HUDEP-2 (cell line): ENCODE results near the gene MDFIC.
"Not testable (repeated sequence)": the region's sequence is repeated elsewhere in the genome, so short reads cannot be mapped to it uniquely, and the experiment has no call there.

Experiments
- DNase-seq, 76 experiments: peaks; one replicate each; lab custom pipeline; 2025; ENCODE audit not compliant: unreplicated experiment in 76 of 76; lab: John Stamatoyannopoulos, UW

The MDFIC gene, protein sequence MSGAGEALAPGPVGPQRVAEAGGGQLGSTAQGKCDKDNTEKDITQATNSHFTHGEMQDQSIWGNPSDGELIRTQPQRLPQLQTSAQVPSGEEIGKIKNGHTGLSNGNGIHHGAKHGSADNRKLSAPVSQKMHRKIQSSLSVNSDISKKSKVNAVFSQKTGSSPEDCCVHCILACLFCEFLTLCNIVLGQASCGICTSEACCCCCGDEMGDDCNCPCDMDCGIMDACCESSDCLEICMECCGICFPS

DNA sequence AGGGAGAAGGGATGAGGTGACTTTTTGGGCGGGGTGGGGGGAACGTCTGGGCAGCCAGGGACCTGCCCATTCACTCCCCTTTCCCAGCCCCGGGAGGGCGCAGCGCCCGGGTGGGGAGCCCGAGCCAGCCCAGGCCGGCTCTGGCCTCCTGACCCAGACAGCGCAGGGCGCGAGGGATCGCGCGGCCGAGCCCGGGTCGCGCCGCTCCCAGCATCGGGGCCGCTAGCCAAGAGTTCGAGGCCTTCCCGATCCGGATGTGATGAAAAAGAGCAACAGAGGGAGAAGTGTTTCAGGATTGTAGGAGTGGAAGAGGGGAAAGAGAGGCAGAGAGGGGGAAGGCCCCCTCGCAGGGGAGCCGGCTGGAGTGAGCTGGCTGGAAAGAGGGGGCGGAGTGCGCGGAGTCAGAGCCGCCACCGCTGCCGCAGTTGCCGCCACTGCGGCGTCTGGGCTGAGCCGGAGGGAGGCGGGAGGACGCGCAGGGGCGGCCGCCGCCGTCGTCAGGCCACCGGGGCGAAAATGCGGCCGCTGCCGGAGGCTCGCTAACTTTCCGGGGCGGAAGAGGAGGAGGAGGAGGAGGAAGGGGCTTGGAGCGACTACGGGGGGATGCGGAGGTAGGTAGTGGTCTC, at the start of gene MDFIC:
Gene MDFIC, plus strand, starts transcription at position 69 of the 626 bp plus-strand sequence. CDS start 940 bp downstream, outside the sequence.
- no peak for DNase-seq

DNA sequence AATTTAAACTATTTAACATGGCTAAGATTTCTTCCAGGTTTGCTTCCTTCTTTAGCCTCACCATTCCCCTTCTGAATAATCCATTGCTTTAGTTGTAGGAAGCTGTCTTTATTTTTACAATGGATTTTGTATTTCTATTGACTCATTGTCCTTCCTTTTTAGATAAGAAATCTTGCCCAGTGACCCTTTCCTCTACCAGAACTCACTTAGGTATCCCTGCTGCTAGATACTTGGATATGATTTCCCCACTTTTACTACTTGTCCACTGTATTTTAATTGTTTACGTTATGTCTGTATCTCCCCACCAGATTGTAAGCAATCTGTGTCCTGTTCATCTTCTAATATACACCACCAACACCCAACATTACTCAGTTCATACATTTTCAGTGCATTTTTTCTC, 47.7 kb upstream of the MDFIC start:
- DNase-seq: no peak

DNA sequence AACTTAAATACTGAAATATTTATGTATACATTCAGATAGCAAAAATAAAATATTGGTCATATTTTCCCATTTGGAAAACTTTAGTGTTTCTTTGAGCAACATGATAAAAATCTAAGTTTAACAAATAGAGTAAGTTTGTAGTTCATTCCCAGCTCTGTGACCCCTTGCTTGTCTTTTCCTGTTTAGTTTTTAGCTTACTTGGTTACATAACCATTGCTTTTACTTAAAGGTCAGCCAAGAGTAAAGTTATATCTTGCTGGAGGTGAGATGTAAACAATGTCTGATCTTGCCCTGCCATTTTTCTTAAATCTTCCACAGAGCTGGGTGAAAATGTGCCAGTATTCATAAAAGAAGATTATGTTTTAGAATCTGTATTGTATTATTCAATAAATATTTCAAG, 46.7 kb upstream of the MDFIC start:
- no peak for DNase-seq

DNA sequence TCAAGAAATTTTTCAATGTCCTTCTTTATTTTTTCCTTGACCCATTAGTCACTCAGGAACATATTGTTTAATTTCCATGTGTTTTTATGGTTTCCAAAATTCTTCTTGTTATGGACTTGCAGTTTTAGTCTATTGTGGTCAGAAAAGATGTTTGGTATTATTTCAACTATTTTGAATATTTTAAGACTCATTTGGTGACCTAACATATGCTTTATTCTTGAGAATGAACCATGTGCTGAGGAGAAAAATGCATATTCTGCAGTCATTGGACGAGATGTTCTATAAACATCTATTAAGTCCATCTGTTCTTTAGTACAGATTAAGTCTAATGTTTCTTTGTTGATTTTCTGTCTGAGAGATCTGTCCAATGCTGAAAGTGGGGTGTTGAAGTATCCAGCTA, 42.3 kb upstream of the MDFIC start:
- DNase-seq: no peak

DNA sequence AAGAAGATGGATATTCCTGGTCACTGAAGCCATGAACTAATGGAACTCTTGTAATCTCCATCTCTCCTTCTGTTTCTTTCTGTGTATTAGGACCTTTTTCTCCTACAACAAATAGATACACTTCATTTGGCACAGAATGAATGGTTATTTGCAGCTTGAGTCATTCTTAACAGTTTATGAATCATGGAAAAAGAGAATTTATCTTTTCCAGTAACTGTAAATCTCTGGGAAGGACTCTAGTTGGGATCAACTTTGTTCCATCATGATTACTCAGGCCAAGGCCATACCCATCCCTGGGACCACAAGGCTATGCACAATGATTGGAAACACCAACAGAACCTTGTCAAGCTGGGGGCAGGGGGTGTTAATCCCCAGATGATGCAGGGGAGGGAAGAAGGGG, 36.1 kb upstream of the MDFIC start:
- DNase-seq: no peak

DNA sequence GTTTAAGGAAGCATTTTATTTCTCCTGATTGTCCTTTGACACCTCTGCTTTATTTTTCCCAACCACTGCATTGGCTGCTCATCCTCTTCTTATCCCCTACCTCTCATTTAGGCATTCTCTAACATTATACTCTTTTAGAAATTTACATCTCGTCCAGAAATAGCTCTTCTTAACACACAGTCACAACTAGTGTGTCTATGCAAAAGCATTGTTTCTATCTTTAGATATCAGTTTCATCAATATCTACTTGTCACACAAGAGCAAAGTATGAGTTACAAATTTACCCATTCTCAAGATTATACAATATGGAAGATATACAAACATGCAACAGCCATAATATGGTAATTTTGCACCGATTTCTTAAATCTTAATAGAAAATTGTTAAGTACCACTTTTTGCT, 35.7 kb upstream of the MDFIC start:
- no peak for DNase-seq

DNA sequence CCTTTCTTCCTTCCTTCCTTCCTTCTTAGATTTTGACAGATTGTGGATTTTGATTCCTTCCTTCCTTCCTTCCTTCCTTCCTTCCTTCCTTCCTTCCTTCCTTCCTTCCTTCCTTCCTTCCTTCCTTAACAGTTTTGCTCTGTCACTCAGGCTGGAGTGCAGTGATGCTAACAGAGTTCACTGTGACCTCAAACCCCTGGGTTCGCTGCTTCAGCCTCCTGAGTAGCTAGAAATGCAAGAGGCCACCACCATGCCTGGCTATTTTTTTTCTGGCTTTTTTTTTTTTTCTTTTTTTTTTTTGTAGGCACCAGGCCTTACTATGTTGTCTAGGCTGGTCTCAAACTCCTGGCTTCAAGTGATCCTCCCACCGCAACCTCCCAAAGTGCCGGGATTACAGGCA, 32.8 kb upstream of the MDFIC start:
- not testable (repeated sequence) for DNase-seq

DNA sequence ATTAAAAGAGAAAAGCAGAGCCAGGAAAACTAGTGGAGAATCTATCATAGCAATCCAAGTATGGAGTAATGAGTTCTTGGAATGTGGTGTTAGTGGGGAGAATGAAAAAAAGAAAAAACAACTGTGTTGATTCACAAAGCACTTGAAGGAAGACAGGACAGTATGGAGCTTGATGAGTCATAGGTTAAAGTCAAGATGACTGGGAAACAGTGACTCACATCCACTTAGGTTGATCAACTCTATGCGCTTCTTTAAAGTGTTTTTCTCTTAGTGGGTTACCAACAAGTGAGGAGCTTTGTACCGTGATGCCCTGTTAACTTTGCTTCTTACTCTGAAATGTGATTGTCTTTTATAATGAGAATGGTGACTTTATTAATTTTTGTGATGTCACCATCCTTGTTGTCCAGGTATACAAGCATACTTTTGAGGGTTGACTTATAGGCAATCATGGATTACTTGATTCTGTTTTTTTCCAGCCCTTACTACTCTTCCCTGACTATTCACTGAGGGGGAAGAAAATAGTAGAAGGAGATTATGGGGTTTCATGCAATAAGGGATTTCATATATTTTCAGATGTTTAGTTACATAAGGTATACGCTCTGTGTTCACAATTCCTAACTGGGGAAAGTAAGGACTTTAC, 32.1 kb upstream of the MDFIC start:
- DNase-seq: peak in 6 of 76 experiments; percentile 6 to 39 (median 16)

DNA sequence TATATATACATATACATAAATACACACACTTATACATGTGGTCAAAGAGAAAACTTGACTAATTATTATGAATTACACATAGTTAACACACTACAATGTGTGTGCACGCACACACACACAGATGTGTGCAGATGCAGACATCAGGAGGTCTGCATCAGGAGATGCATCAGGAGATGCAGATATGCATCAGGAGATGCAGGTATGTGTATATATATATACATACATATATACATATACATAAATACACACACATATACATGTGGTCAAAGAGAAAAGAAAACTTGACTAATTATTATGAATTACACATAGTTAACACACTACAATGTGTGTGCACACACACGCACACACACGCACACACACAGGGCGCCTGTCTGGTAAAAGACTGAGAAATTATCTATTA, 31.3 kb upstream of the MDFIC start:
- no peak for DNase-seq

DNA sequence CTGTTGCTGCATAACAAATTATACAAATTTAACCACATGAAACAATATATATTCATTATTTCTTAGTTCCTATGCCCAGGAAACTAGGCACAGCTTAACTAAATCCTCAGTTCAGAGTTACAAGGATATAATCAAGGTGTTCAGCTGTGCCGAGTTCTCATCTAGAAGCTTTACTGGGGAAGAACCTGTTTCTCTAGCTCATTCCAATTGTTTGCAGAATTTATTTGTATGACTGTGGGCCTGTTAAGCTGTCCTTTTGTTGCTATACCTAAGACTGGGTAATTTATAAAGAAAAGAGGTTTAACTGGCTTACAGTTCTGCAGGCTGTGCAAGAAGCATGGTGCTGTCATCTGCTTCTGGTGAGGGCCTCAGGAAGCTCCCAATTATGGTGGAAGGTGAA, 21.8 kb upstream of the MDFIC start:
- DNase-seq: no peak

DNA sequence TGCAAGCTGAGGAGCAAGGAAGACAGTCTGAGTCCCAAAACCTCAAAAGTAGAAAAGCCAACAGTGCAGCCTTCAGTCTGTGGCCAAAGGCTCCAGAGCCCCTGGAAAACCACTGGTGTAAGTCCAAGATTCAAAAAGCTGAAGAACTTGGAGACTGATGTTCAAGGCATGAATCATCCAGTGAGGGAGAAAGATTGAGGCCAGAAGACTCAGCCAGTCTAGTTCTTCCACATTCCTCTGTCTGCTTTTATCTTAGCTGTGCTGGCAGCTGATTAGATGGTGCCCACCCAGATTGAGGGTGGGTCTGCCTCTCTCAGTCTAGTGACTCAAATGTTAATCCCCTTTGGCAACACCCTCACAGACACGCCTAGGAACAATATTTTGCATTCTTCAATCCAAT, 20.1 kb upstream of the MDFIC start:
- peak in 1 of 76 experiments; percentile 2 for DNase-seq

DNA sequence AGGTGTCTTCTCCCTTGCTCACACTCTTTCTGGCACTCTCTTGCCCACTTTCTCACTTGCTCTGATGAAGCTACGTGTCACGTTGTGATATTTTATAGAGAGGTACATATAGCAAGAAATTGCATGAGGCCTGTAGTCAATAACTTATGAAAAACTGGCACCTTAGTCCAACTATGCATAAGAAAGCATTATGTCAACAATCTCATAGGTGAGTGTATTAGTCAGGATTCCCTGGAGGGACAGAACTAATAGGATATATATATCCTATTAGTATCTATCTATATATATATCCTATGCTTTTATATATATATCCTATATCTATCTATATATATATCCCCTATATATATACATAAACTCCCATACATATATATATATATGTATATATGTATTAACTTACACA, 18.8 kb upstream of the MDFIC start:
- no peak for DNase-seq

DNA sequence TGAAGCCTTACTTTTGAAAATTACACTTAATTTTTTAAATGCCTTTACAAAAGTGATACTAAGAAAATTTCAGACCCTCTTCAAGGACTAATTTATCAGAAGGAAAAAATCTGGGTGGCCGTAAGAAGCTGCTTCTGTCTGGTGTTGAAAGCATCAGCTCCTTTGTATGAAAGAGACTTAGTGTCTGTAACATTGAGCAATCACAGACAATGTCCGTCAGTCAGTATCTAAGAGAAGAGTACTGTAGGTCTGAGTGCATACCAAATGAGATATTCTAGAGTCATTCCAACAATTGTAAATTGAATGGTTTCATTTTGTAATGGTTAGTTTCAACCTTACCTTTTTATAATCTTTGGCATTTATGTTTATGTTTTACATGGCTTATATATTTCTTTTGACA, 11.1 kb upstream of the MDFIC start:
- no peak for DNase-seq

DNA sequence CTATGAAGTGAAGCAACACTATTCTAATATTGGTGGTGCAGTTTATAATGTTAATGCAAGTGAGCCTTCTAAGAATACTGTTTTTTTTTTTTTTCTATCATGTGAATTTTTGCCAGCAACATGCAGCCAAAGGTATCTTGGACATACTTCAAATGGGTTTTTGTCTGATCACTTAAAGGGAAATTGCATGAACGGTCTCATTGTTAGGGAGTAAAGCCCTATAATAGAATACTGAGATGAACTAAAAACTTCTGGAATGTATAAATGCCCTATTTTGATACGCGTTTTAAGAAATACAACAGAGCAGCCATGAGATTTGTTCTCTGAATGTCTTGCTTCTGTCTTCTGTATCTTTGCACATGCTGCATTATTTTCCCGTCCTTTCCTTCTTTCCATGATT, 10.5 kb upstream of the MDFIC start:
- no peak for DNase-seq

DNA sequence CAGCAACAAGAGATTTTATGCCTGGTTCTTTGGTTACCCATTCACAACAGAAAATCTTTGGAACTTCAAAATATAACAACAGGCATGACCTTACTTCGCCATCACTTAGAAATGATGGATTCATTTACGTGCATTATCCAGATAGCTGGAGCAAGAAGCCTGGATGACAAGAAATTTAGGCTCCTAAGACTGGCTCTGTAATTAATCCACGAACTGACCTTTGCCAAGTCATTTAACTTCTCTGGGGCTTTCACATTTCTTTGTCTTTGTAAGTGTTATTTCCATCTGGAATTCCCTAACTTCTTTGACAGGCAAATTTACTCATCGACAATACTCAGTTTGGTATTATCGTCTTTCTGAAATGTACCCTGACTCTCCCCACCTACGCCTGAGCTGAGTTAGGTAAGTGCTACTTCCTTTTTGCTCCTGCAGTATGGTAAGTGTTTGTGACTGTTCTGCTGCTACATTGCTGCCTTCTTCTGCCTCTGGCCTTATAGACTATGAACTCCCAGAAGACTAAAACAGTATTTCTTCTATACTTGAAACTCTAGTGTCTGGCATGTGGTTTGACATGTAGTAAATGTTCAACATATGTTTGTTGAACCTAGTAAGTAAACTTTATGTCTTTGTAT, 5.5 kb upstream of the MDFIC start:
- no peak for DNase-seq

DNA sequence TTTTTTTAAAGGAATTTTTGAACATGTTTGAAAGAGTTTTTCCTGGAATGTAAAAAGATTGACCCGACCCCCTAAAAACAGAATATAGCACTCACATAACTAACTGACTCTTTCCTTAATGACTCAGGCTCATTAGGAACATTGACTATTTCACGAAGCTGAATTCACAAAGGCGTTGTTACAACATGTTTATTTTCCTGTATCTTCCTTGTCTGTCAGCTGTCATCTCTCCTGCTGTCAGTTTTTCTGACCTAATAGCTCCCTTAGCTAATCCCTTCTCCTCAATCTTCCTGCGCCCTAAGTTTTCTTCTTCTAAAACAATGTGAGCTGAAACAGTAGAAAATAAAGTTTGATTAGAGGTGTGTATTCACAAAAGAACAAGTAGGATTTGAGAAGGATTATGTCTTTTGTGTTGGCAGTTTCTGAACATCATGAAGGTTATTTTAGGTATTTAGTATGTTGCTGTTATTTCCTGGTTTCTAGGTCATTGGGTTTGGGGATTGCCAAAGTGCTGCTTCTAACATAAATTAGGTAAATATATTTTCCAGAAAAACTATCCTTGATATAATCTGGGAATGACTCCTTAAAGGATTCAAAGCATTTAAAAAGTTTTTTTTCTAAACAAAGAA, 4.6 kb upstream of the MDFIC start:
- DNase-seq: no peak

DNA sequence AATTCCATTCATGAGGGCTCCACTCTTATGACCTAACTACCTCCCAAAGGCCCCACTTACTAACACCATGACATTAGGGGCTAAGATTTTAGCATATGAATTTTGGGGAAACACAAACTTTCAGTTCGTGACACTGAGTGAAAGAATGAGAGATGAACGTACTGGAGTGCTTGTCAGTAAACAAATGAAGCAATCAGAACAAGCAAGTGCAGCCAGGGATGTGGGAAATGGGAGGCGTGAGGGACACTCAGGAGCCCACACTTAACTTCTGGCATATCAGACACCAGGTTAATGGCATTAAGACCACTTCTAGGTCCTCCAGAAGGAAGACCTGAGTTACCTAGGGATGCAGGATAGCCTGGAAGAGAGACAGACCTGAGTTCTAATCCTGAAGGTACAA, 2.3 kb upstream of the MDFIC start:
- DNase-seq: no peak

DNA sequence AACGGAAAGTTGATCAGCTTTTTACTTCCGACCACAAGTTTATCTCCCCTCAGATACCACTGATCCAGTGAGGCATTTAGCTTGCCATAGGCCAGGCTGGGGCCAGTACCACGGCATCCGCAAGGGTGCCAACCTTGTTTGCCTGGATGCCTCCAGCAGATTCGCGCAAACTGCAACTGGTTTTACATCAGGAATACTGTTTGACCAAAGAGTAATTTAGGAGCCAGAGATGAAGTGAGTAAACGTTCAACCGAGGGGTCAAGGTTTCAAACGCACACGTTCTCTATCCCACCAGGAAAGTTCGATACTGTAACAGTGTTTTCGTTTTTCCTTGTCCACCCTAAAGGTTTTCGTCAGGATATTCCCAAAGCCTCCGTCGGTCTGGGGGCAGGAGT, 266 bp upstream of the MDFIC start:
- DNase-seq: no peak

DNA sequence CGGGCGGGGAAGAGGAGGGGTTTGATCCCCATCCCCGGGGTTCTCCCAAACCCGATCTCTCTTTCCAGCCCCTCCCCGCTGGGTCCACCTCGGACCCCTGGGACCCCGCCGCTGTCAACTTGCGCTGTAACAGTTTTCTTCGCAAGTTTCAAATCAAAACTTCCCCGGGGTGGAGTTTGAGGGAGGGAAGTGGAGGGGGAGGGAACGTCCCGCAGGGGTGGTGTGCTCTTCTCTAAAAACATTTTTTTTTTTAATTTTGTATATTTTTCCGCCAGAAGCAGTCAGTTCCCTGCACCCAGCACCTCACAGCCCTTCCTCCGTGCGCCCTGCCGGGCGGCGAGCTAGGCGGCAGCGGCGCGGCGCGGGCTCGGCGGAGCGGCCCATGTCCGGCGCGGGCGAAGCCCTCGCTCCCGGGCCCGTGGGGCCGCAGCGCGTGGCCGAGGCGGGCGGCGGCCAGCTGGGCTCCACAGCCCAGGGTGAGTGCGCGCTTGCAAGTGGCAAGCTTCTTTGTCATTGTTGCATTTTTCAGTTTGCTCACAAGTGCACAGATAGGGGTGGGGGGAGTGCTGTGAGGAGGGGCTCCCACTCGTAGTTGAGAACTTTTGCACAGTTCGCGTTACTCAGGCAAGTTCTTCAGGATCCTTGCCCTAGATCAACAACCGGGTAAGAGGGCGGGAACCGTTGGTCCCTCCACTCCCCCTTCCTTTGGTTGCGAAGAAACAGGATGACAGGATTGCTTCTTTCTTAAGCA, 933 bp downstream of the MDFIC start:
- DNase-seq: no peak

DNA sequence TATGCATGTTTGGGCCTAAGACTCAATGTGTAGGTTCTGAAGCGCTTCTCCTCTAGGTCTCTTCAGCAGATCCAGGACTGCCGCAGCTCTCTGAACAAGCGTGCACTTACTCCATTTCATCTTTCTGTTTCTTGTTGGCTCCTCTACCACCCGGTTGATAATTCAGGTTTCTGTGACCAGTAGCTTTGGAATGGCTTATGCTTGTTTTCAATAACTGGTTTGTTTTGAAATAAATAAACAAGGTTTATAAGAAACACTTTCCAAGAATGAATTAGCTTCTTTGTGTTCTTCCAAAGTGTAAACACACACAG, 1.5 kb downstream of the MDFIC start:
- no peak for DNase-seq
